Measurements from ENCODE around the gene TAS2R60. TPM values are rescaled to one million over a fixed set of nuclear protein-coding genes. Genes with fewer than 3 reads are reported as not detected.
"Not testable (repeated sequence)": the region's sequence is repeated elsewhere in the genome, so short reads cannot be mapped to it uniquely, and the experiment has no call there.

TAS2R60 gene
- total RNA-seq, 2 donors from 2014 or later = not detected

DNA sequence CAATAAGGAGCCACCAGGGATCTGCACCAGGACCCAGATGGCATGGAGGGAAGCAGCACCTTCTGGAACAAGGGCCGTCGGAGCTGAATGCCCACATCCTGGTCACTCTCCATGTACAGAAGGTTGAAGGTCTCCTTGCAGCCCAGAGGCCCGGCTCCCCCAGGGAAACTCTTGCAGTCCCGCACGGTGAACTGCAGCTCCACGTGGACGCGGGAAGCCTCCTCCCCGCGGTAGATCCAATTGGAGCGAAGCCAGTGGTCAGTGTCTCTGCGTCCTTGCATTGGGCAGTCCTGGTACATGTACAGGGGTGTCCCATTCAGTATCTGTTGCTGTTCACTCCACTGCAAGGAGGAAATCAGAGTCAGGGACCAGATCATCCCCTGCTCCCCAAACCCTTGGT is 42.0 kb upstream of the TAS2R60 start:
- TF ChIP-seq, protein P1, sequence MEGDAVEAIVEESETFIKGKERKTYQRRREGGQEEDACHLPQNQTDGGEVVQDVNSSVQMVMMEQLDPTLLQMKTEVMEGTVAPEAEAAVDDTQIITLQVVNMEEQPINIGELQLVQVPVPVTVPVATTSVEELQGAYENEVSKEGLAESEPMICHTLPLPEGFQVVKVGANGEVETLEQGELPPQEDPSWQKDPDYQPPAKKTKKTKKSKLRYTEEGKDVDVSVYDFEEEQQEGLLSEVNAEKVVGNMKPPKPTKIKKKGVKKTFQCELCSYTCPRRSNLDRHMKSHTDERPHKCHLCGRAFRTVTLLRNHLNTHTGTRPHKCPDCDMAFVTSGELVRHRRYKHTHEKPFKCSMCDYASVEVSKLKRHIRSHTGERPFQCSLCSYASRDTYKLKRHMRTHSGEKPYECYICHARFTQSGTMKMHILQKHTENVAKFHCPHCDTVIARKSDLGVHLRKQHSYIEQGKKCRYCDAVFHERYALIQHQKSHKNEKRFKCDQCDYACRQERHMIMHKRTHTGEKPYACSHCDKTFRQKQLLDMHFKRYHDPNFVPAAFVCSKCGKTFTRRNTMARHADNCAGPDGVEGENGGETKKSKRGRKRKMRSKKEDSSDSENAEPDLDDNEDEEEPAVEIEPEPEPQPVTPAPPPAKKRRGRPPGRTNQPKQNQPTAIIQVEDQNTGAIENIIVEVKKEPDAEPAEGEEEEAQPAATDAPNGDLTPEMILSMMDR (IDR thresholded peaks at IDR 0.05) = no peak
- H3K36me3 ChIP-seq = no peaks in the 10 kb centered on the region

DNA sequence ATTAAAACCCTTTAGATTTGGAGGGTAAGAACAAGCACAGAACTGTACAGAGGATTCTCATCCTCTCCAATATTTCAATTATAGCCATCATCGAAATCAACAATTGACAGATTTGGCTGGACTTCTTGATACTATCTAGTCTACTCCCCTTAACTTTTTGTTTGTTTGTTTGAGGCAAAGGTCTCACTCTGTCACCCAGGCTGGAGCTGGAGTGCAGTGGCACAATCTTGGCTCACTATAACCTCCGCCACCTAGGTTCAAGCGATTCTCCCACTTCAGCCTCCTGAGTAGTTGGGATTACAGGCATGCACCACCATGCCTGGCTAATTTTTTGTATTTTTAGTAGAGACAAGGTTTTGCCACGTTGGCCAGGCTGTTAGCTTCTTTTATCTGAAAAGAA is 41.0 kb upstream of the TAS2R60 start:
- H3K9ac ChIP-seq (ENCODE audit: low read depth in 2 of 2, low read length in 2 of 2); H3K36me3 ChIP-seq: not testable (repeated sequence)

More for the DNA sequence above, 42.0 kb upstream of the TAS2R60 start:
- H3K27ac ChIP-seq = no peak overlapping the region
- no peak for DNase-seq
- H3K4me1 ChIP-seq = no peaks in the 10 kb centered on the region
- intact Hi-C loops (cut with DNase I) = no loop called here
- no peak overlapping the region for H3K4me3 ChIP-seq
- no peak overlapping the region for H3K9ac ChIP-seq (ENCODE audit: low read depth in 2 of 2, low read length in 2 of 2)
- no peaks in the 10 kb centered on the region for H3K9me3 ChIP-seq
- H3K27me3 ChIP-seq = no peaks in the 10 kb centered on the region

DNA sequence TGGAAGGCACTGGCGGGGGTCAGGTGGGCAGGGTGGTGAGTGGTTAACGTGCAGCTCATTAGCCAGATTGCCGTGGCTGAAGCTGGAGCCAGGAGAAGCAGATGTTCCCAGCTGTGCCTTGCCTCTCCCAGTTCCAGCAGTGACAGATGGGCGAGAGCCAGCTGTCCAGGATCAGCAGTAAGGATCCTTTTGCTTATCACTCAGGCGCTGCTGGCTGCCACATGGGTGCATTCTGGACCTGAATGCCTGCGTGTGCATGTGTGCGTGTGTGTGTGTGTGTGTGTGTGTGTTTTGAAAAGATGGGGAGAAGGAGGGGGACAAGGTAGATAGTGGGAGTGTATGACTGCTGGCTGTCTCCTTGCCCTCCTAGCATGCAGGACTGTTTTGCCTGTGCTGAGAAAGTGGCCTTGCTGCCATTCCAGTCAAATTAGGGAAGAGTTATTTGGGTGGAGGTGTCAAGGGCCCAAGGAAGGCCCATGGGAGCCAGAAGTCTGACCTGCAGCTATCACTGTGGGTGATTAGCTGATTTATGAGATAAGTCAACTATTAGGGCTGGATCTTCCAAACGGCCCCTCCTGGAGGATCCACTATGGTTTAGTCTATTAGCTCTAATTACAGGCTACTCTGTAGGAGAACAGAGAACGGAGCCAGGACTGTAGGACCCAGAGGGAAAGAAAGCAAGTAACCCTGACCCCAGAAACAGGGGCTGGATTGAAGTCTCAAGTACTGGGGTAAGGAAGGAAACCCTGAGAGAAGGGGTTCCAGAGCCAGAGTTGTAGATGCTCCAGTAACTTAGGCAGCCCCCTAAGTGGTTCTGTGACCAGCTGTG is 37.9 kb upstream of the TAS2R60 start:
- H3K9me3 ChIP-seq = no peaks in the 10 kb centered on the region
- H3K4me1 ChIP-seq = peaks cover 12% of the 10 kb centered on the region
- H3K27ac ChIP-seq = no peak overlapping the region
- DNase-seq = peak; percentile 52
- H3K27me3 ChIP-seq = no peaks in the 10 kb centered on the region
- TF ChIP-seq, protein P1 (IDR thresholded peaks at IDR 0.05) = no peak
- H3K36me3 ChIP-seq = no peaks in the 10 kb centered on the region
- no peak overlapping the region for H3K9ac ChIP-seq (ENCODE audit: low read depth in 2 of 2, low read length in 2 of 2)
- intact Hi-C loops (cut with DNase I) = no loop called here
- no peak overlapping the region for H3K4me3 ChIP-seq

More for the DNA sequence above, 41.0 kb upstream of the TAS2R60 start:
- H3K27ac ChIP-seq; intact Hi-C loops (cut with DNase I); H3K9me3 ChIP-seq; H3K27me3 ChIP-seq; H3K4me3 ChIP-seq; H3K4me1 ChIP-seq; DNase-seq: not testable (repeated sequence)

DNA sequence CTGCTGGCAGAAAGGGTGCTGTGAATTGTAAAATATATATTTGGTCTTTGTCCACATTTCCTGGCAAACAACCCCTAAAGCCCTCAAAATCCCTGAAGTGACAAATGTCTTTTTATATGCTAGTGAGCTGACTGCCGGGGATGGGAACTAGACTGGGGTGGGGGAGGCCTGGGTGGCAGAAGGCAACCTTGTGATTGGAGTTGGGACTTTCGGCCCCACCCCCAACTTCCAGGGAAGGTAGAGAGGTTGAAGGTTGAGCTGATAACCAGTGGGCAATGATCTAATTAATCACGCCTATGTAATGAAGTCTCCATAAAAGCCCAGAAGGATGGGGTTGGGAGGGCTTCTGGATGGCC is 37.3 kb upstream of the TAS2R60 start:
- Histone ChIP-seq H3K4me1 (peaks cover 12% of the 10 kb centered on the region), H3K27me3 (no peaks in the 10 kb centered on the region), H3K4me3 (no peak overlapping the region), H3K9me3 (no peaks in the 10 kb centered on the region), H3K36me3 (no peaks in the 10 kb centered on the region), H3K27ac (no peak overlapping the region), H3K9ac (ENCODE audit: low read depth in 2 of 2, low read length in 2 of 2) (no peak overlapping the region)
- DNase-seq = no peak
- TF ChIP-seq, protein P1 (IDR thresholded peaks at IDR 0.05) = no peak
- intact Hi-C loops (cut with DNase I) = no loop called here

DNA sequence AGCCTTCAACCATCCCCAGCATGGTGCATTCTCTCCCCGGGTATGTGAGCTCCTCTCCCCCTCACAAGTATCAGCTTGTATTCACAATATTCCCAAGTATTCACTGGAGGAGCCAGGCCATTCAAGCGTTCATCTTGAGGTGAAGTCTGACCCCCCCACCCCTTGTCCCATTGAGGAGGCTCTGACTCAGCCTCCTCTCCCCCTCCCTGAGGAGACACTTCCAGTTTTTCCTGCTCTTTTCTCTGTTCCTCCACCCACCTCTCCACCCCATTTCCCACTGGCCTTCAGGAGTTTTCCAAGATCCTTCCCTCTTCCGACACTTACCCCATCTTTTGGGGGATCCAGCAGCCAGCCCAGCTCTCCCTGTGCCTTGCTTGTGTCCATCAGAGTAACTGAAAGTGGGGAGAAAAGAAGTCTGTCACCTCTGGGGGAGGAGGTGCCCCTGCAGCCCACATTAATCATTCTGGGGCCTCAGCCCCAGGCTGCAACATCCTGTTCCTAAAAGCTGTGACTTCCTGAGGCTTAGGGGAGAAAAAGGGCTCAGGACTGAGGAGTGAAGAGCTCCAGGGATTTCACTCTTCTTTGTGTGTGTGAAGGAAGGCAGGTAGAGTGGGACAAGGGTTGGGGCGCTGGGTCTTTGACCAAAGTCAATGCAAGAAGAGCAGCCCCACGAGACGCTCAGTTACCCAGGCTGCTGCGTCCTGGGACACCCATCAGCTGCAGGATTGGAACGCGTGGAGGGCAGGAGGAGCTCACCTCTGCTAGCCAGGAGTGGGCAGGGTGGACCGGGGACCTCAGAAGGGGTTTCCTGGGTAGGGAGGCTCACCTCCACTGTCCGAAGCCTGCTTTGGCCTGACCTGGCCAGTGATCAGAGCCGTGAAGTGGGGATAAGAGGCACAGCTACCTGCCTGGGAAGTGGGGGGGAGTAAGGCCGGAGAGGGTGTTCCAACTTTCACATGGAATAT is 35.7 kb upstream of the TAS2R60 start:
- peak overlapping the region; percentile 62 for H3K4me3 ChIP-seq
- intact Hi-C loops (cut with DNase I) = no loop called here
- no peaks in the 10 kb centered on the region for H3K36me3 ChIP-seq
- peak overlapping the region; percentile 2 for H3K27ac ChIP-seq
- no peaks in the 10 kb centered on the region for H3K27me3 ChIP-seq
- TF ChIP-seq, protein P1 (IDR thresholded peaks at IDR 0.05) = no peak
- no peak for DNase-seq
- no peaks in the 10 kb centered on the region for H3K9me3 ChIP-seq
- peaks cover 12% of the 10 kb centered on the region for H3K4me1 ChIP-seq
- H3K9ac ChIP-seq (ENCODE audit: low read depth in 2 of 2, low read length in 2 of 2) = peak overlapping the region; percentile 56 to 73

All from colonic mucosa (tissue), 4 donors.